NT2/D1 (cell line): ENCODE data around the gene RAB26.

Source experiments
- DNase-seq: peaks from one replicate; pipeline ENCODE4 v3.0.0-alpha.2; 2011; ENCODE audit warnings: low read depth, low spot score
- H3K27me3 ChIP-seq: 2 replicates; pipeline ENCODE4 v1.6.0; 2011; ENCODE audit warnings: mild to moderate bottlenecking; ENCODE audit not compliant: insufficient read length, insufficient read depth
- H3K36me3 ChIP-seq: 2 replicates; pipeline ENCODE4 v1.6.1; 2011; ENCODE audit warnings: mild to moderate bottlenecking, low read length, mixed read lengths; ENCODE audit not compliant: insufficient read depth, insufficient read length
- H3K4me1 ChIP-seq: 2 replicates; pipeline ENCODE4 v1.5.1; 2011; ENCODE audit not compliant: insufficient read depth, insufficient read length
- H3K4me3 ChIP-seq: 2 replicates; pipeline ENCODE4 v1.5.1; 2011; ENCODE audit warnings: low read depth; ENCODE audit not compliant: insufficient read length
- H3K9ac ChIP-seq: 2 replicates; pipeline ENCODE4 v1.6.0; 2011; ENCODE audit warnings: low read depth; ENCODE audit not compliant: insufficient read length
- H3K9me3 ChIP-seq: 2 replicates; pipeline ENCODE4 v1.5.1; 2011; ENCODE audit warnings: mild to moderate bottlenecking, low read length; ENCODE audit not compliant: insufficient read depth
- SUZ12 ChIP-seq: IDR thresholded peaks from 2 replicates; pipeline ENCODE4 v1.6.1; 2011; ENCODE audit not compliant: insufficient read length, insufficient read depth; ENCODE audit errors: extremely low read depth
- YY1 ChIP-seq: IDR thresholded peaks from 2 replicates; pipeline ENCODE4 v1.6.1; 2011; ENCODE audit not compliant: insufficient read length, insufficient read depth
- ZNF274 ChIP-seq: IDR thresholded peaks from 2 replicates; pipeline ENCODE4 v1.6.1; 2011; ENCODE audit warnings: mild to moderate bottlenecking, low read depth, low read length

Gene RAB26

DNA sequence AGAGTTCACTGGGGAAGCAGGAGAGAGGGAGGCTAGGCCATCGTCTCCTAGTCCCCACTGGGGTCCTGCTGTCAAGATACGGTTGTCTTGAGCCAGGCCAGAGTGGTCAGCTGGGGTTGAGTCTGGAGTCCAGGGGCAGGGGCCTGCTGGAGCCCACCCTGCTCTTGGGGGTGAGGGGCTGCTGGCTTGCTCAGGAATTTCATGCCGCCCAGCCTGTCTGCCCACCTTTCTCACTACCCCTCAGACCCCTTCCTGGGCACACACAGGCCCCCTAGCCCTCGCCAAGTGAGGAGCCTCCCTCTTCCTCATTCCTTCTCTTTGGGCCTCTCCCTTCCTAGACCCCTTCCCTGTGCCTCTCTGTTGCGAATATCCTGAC lies 8.4 kb downstream of the RAB26 start:
- peak overlapping the region; percentile 96 for H3K9ac ChIP-seq
- no peaks in the 10 kb centered on the region for H3K27me3 ChIP-seq
- DNase-seq = no peak
- H3K9me3 ChIP-seq = no peaks in the 10 kb centered on the region
- H3K4me3 ChIP-seq = peak overlapping the region; percentile 99
- peaks cover 55% of the 10 kb centered on the region for H3K4me1 ChIP-seq
- peaks cover 64% of the 10 kb centered on the region for H3K36me3 ChIP-seq
- TF ChIP-seq YY1 (no peak), SUZ12 (no peak), ZNF274 (no peak)

DNA sequence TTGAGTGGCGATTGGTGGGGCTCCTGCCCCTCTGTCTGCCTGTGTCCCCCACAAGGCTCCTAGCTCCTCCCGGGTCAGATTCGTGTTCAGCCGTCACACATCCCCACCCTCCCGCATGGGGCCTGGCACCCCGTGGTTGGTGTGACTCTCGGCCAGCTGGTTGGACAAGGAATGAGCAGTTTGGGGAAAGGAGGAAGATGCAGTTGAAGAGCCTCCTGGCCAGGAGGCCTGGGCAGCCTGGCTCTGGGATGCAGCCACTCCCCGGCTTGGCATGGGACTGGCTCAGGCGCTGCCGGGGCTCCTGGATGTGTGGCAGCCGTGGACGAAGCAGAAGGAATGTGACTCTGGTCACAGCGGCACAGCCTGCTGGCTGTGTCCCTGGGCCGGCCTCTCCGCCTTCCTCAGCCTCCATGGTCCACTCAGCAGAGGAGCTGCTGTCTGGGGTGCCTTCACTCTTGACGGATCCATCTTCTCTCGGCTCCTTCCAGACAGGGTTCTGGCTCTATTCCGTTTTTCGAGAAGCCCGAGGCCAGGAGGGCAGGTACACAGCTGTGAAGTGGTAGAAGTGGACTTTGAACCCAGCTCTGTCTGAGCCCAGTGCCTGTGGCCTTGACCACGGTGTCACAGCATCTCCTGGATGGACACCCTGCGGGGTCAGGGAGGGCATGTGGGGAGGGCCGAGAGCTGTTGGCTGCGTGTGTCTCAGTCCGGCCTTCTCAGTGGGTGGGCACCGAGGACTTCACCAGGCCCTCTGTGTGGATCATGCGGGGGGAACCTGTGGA lies 9.2 kb downstream of the RAB26 start:
- no peak overlapping the region for H3K4me3 ChIP-seq

GRCh38 chr16:2158262-2158638 lies 9.8 kb downstream of the RAB26 start:
- H3K36me3 ChIP-seq = peaks cover 59% of the 10 kb centered on the region

More for the DNA sequence above, 9.2 kb downstream of the RAB26 start:
- Histone ChIP-seq H3K9me3 (no peaks in the 10 kb centered on the region), H3K9ac (peak overlapping the region; percentile 96), H3K36me3 (peaks cover 64% of the 10 kb centered on the region), H3K4me1 (peaks cover 60% of the 10 kb centered on the region), H3K27me3 (no peaks in the 10 kb centered on the region)
- no peak for DNase-seq
- no peak for TF ChIP-seq ZNF274
- TF ChIP-seq SUZ12 = no peak
- no peak for TF ChIP-seq YY1

GRCh38 chr16:2159175-2159838 lies 10.9 kb downstream of the RAB26 start:
- TF ChIP-seq SUZ12 (no peak), YY1 (no peak), ZNF274 (no peak)
- Histone ChIP-seq H3K4me3 (no peak overlapping the region), H3K9ac (peak overlapping the region; percentile 96), H3K4me1 (peaks cover 61% of the 10 kb centered on the region), H3K36me3 (peaks cover 59% of the 10 kb centered on the region), H3K27me3 (no peaks in the 10 kb centered on the region), H3K9me3 (no peaks in the 10 kb centered on the region; the same call in 1 of the 2 replicates)
- no peak for DNase-seq

More at GRCh38 chr16:2158262-2158638, 9.8 kb downstream of the RAB26 start:
- H3K27me3 ChIP-seq = no peaks in the 10 kb centered on the region
- H3K9ac ChIP-seq = peak overlapping the region; percentile 96
- peaks cover 57% of the 10 kb centered on the region for H3K4me1 ChIP-seq
- DNase-seq = no peak
- TF ChIP-seq SUZ12 (no peak), YY1 (no peak), ZNF274 (no peak)
- no peak overlapping the region for H3K4me3 ChIP-seq
- H3K9me3 ChIP-seq = no peaks in the 10 kb centered on the region

- Histone ChIP-seq H3K4me1 (peaks cover 64% of the 10 kb centered on the region), H3K9ac (peak overlapping the region; percentile 74), H3K27me3 (no peaks in the 10 kb centered on the region), H3K4me3 (no peak overlapping the region), H3K36me3 (peaks cover 61% of the 10 kb centered on the region), H3K9me3 (no peaks in the 10 kb centered on the region; the same call in 1 of the 2 replicates)
- no peak for TF ChIP-seq SUZ12
- TF ChIP-seq YY1 = no peak
- TF ChIP-seq ZNF274 = no peak
- no peak for DNase-seq
Observed at GRCh38 chr16:2160915-2161551, 12.6 kb downstream of the RAB26 start.

GRCh38 chr16:2161911-2162310 lies 13.5 kb downstream of the RAB26 start:
- TF ChIP-seq ZNF274 = no peak
- no peak for TF ChIP-seq SUZ12
- TF ChIP-seq YY1 = no peak
- no peak for DNase-seq
- Histone ChIP-seq H3K4me1 (peaks cover 61% of the 10 kb centered on the region), H3K4me3 (no peak overlapping the region), H3K27me3 (no peaks in the 10 kb centered on the region), H3K9ac (peak overlapping the region; percentile 64), H3K9me3 (no peaks in the 10 kb centered on the region; the same call in 1 of the 2 replicates), H3K36me3 (peaks cover 66% of the 10 kb centered on the region)
